BJ (cell line): Measurements from ENCODE around the gene MAPK9. TPM values are rescaled to one million over a fixed set of nuclear protein-coding genes. Genes with fewer than 3 reads are reported as not detected.

Experiments used
- CTCF ChIA-PET: fragments of 350-600 bp; formaldehyde crosslinking; extraction: SDS; loops from one replicate; lab custom pipeline; 2021; ENCODE audit warnings: antibody characterized with exemption, inconsistent platforms; lab: Yijun Ruan, JAX
- POLR2A ChIA-PET: fragments of 300-600 bp; sonication (Branson Sonifier 250); formaldehyde crosslinking; extraction: SDS; loops from one replicate; lab custom pipeline; 2021; ENCODE audit warnings: antibody characterized with exemption; lab: Charles Lee
- DNase-seq: peaks from one replicate; pipeline ENCODE4 v3.0.0-alpha.2; 2011; ENCODE audit warnings: low read depth
- H3K27me3 ChIP-seq: 2 replicates; pipeline ENCODE4 v1.6.0; 2011; ENCODE audit warnings: low read length; ENCODE audit not compliant: control insufficient read depth, insufficient read depth
- H3K36me3 ChIP-seq: 2 replicates; pipeline ENCODE4 v1.5.1; 2011; ENCODE audit warnings: low read length; ENCODE audit not compliant: control insufficient read depth, insufficient read depth
- H3K4me3 ChIP-seq: 2 replicates; pipeline ENCODE4 v1.5.1; 2011; ENCODE audit warnings: low read depth, mild to moderate bottlenecking, control low read depth, low read length
- CTCF ChIP-seq: IDR thresholded peaks from 2 replicates; pipeline ENCODE4 v1.5.1; 2011; ENCODE audit warnings: low read depth, mild to moderate bottlenecking, control low read depth, inconsistent platforms, low read length, moderate library complexity; ENCODE audit not compliant: insufficient read depth
- polyA plus RNA-seq: library from polyadenylated mRNA; depleted of rRNA; stranded (reverse); fragments of >200 nt; gene quantifications from 2 replicates; pipeline ENCODE4 v1.2.3, GENCODE V29; 2011

MAPK9 gene
- polyA plus RNA-seq, 1 experiment: 35.0 TPM

DNA sequence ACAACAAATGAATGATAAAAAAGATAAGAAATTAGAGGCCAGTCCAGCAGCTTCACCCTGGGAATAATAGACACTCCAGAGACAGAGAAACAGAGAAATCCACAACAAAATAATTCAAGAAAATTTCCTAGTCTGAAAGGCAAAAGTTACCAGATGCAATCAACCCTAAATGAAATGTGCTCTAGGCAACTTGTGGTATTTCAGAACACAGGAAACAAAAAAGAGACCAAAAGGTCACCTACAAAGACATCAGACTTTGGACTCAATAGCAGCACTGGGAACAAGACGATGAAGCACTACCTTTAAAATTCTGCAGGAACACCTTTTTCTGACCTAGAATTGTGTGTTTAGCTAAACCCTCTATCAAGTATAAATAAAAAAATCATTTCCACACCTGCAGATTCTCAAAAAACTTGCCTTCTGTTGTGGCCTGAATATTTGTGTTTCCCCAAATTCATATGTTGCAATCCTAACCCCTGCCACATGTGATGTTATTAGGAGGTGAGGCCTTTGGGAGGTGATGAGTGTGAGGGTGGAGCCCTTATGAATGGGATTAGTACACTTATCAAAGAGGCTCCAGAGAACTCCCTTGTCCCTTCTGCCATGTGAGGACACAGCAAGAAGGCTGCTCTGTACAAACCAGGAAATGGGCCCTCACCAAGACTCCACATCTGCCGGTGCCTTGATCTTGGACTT, 5.9 kb upstream of the MAPK9 start:
- CTCF ChIA-PET: interaction anchor here (0.9 kb wide), 1 partner anchor 18 kb away, joined by 3 read pairs; no protein-coding TSS in a partner anchor
- POLR2A ChIA-PET: no interaction called here

GRCh38 chr5:180296771-180297170, 4.9 kb upstream of the MAPK9 start:
- no peak overlapping the region for H3K4me3 ChIP-seq
- ChIA-PET POLR2A (no interaction called here), CTCF (interaction anchor here (0.9 to 8.9 kb wide), 5 partner anchors 9 to 173 kb away, joined by 3 to 186 read pairs (median 9); no protein-coding TSS in a partner anchor)
- no peak for TF ChIP-seq CTCF
- no peak for DNase-seq
- H3K36me3 ChIP-seq: no peaks in the 10 kb centered on the region; the same call in 1 of the 2 replicates
- H3K27me3 ChIP-seq: no peaks in the 10 kb centered on the region

More for the DNA sequence above, 5.9 kb upstream of the MAPK9 start:
- H3K27me3 ChIP-seq: no peaks in the 10 kb centered on the region
- DNase-seq: no peak
- TF ChIP-seq CTCF: no peak
- no peaks in the 10 kb centered on the region; the same call in 1 of the 2 replicates for H3K36me3 ChIP-seq
- no peak overlapping the region for H3K4me3 ChIP-seq

GRCh38 chr5:180294913-180295555, 3.2 kb upstream of the MAPK9 start:
- H3K27me3 ChIP-seq: no peaks in the 10 kb centered on the region
- no peak overlapping the region for H3K4me3 ChIP-seq
- no peak for TF ChIP-seq CTCF
- ChIA-PET POLR2A (interaction anchor here (0.6 kb wide), 1 partner anchor 19 kb away, joined by 3 read pairs; no protein-coding TSS in a partner anchor), CTCF (interaction anchor here (1.4 to 8.9 kb wide), 13 partner anchors 8 to 311 kb away, joined by 4 to 186 read pairs (median 18); no protein-coding TSS in a partner anchor)
- no peaks in the 10 kb centered on the region; the same call in 1 of the 2 replicates for H3K36me3 ChIP-seq
- no peak for DNase-seq

DNA sequence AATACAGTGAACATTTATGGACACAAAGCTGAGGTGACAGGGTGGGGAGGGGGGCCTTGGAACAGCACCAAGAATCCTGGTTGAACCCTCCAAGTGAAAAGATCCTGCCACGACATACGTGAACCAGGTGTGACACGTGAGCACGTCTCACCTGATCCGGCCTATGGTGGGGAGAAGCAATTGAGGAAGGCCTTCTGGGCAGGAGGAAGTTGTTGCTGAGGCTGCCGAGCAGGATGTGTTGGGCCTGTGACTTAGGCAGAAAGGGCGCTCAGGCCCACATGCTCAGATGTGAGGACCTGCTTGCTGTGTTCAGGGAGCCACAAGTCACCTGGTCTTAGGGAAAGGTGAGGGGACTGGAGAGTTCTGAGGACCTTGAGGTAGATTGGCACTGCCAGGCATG, 2.5 kb upstream of the MAPK9 start:
- no peaks in the 10 kb centered on the region for H3K27me3 ChIP-seq
- TF ChIP-seq CTCF: no peak
- H3K4me3 ChIP-seq: no peak overlapping the region
- no peaks in the 10 kb centered on the region; the same call in 1 of the 2 replicates for H3K36me3 ChIP-seq
- ChIA-PET POLR2A (interaction anchor here (0.6 kb wide), 1 partner anchor 18 kb away, joined by 3 read pairs; no protein-coding TSS in a partner anchor), CTCF (interaction anchor here (0.6 to 8.9 kb wide), 17 partner anchors 9 to 312 kb away, joined by 3 to 186 read pairs (median 9); no protein-coding TSS in a partner anchor)
- no peak for DNase-seq

- CTCF ChIA-PET: interaction anchor here (4.6 to 8.9 kb wide), 3 partner anchors 15 to 179 kb away, joined by 19 to 186 read pairs (median 36); no protein-coding TSS in a partner anchor
- DNase-seq: no peak
- no peaks in the 10 kb centered on the region; the same call in none of the 2 replicates for H3K36me3 ChIP-seq
- POLR2A ChIA-PET: no interaction called here
- no peak for TF ChIP-seq CTCF
- H3K4me3 ChIP-seq: peak overlapping the region; percentile 70
- no peaks in the 10 kb centered on the region for H3K27me3 ChIP-seq
These were observed 496 bp downstream of the MAPK9 start for GRCh38 chr5:180291234-180291940.
